Natural killer cell treated with Interleukin-12 subunit alpha and Interleukin-12 subunit beta and Interleukin-15 and Interleukin-18, amount 100 ng/mL, for 72 hours (primary cell): ENCODE measurements around the gene PKD1L1. TPM values are rescaled to one million over a fixed set of nuclear protein-coding genes. Genes with fewer than 3 reads are reported as not detected.

Experiments used
- ATAC-seq, 2 donors: fragments of 150-1000 bp; cut with Tn5 transposase in 1 of 2; sonication (Bioruptor Pico), chemical (Tn5 transposase) in 1 of 2; 2 replicates each; pipeline ENCODE4 v1.10.0; 2021
- DNase-seq: peaks from one replicate; pipeline ENCODE4 v3.0.0; 2022; ENCODE audit warnings: low spot score
- H3K27ac Mint-ChIP-seq, 2 donors: 1 replicate in 1 of 2; 2 replicates in 1 of 2; pipeline ENCODE4 v1.8.0; 2022; ENCODE audit warnings: mixed read lengths in 2 of 2, mild to moderate bottlenecking in 1 of 2, moderate library complexity in 1 of 2
- H3K27me3 Mint-ChIP-seq, 2 donors: 1 replicate in 1 of 2; 2 replicates in 1 of 2; pipeline ENCODE4 v1.8.0; 2022; ENCODE audit warnings: mixed read lengths in 2 of 2
- H3K36me3 Mint-ChIP-seq: one replicate; pipeline ENCODE4 v1.8.0; 2022; ENCODE audit warnings: mixed read lengths
- H3K4me1 Mint-ChIP-seq, 2 donors: 1 replicate in 1 of 2; 2 replicates in 1 of 2; pipeline ENCODE4 v1.8.0; 2022; ENCODE audit warnings: low read depth in 2 of 2, mixed read lengths in 2 of 2, mild to moderate bottlenecking in 1 of 2
- H3K4me3 Mint-ChIP-seq: one replicate; pipeline ENCODE4 v1.8.0; 2022; ENCODE audit warnings: mixed read lengths
- H3K9me3 Mint-ChIP-seq: 2 replicates; pipeline ENCODE4 v1.8.0; 2022; ENCODE audit warnings: mixed read lengths
- total RNA-seq, 2 donors: library from RNA; stranded (reverse); gene quantifications; one replicate each; pipeline ENCODE4 v1.2.3, GENCODE V29; 2022

Gene PKD1L1
- total RNA-seq, 2 donors from 2014 or later = 0.28 to 0.31 TPM

DNA sequence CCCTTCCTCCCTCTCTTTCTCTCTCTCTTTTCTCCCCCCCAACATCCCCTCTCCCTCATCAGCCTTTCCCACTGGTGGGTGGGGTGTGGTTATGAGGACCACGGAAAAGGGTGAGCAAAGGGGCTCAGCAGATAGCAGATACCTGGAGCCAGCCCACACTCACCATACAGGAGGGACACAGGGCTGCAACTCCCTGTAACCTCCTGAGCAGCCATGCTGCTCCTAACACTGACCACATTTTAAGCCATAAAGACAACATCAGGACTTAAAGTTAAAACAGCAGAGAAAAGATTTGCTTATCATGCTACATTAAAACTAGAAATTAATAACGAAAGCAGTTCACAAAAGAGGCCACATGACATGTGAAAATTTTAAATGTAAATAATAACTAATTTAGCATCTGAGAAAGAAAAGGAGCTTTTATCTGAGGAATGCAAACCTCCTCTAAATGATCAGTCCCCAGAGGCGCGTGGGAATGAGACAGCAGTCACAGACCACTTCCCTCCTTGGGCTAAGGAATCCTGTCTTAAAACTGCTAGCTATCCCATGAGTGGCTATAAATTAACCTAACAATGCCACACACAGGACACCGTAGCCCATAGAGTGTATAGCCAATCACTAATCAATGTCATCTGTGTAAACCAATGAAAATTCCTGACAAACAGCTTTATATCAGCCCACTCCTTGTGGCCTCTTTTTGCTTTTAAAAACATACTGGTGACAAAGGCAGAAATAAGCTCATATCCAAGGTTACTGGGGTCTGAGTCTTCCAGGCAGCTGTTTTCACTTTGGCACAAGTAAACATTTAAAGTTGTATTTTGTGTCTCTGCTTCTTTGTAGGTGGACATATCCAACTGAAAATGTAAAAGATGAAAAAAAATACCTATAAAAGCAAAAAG lies 33.3 kb downstream of the PKD1L1 start:
- no peak overlapping the region for H3K4me3 Mint-ChIP-seq
- H3K27me3 Mint-ChIP-seq = peaks cover 17 to 43% of the 10 kb centered on the region in 2 donors
- H3K36me3 Mint-ChIP-seq = no peaks in the 10 kb centered on the region
- no peaks in the 10 kb centered on the region for H3K4me1 Mint-ChIP-seq
- H3K9me3 Mint-ChIP-seq = no peaks in the 10 kb centered on the region
- ATAC-seq (no peak), DNase-seq (no peak)
- H3K27ac Mint-ChIP-seq = no peak overlapping the region

DNA sequence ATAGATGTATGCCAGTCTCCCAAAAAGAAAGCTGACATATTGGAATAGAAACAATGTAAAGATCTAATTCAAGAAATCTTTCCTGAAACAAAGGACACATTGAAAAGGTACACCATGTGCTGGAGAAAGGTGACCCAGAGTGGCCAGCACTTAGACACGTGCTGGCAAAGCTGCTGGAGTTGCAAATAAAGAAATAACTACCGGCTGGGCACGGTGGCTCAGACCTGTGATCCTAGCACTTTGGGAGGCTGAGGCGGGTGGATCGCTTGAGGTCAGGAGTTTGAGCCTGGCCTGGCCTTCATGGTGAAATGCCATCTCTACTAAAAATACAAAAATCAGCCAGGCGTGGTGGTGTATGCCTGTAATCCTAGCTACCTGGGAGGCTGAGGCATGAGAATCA lies 35.9 kb downstream of the PKD1L1 start:
- no peak overlapping the region for H3K27ac Mint-ChIP-seq
- H3K9me3 Mint-ChIP-seq = no peaks in the 10 kb centered on the region
- H3K27me3 Mint-ChIP-seq = peaks cover 11 to 28% of the 10 kb centered on the region in 2 donors
- no peaks in the 10 kb centered on the region for H3K36me3 Mint-ChIP-seq
- DNase-seq (no peak), ATAC-seq (no peak)
- no peak overlapping the region for H3K4me3 Mint-ChIP-seq
- no peaks in the 10 kb centered on the region for H3K4me1 Mint-ChIP-seq

DNA sequence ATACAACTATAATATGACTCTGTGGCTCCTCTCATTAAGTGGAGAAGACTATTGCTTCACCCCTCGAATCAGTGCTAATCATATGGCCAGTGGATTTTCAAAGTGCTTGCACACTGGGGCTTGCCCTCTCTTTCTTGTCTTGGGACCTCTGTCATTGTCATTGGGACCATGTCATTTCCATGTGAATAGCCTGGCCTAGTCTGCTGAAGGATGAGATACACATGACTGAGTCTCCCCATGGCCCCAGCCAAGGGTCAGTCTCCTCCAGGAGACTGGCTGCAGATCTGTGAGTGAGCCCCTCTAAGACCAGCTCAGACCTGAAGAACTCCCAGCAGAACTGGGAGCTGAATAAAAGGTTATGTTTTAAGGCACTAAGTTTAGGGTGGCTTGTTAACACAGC lies 39.5 kb downstream of the PKD1L1 start:
- H3K9me3 Mint-ChIP-seq = no peaks in the 10 kb centered on the region
- no peaks in the 10 kb centered on the region for H3K36me3 Mint-ChIP-seq
- no peak overlapping the region for H3K27ac Mint-ChIP-seq
- no peak for ATAC-seq
- peaks cover 4 to 13% of the 10 kb centered on the region in 2 donors for H3K27me3 Mint-ChIP-seq
- no peak for DNase-seq
- H3K4me3 Mint-ChIP-seq = no peak overlapping the region
- H3K4me1 Mint-ChIP-seq = no peaks in the 10 kb centered on the region

DNA sequence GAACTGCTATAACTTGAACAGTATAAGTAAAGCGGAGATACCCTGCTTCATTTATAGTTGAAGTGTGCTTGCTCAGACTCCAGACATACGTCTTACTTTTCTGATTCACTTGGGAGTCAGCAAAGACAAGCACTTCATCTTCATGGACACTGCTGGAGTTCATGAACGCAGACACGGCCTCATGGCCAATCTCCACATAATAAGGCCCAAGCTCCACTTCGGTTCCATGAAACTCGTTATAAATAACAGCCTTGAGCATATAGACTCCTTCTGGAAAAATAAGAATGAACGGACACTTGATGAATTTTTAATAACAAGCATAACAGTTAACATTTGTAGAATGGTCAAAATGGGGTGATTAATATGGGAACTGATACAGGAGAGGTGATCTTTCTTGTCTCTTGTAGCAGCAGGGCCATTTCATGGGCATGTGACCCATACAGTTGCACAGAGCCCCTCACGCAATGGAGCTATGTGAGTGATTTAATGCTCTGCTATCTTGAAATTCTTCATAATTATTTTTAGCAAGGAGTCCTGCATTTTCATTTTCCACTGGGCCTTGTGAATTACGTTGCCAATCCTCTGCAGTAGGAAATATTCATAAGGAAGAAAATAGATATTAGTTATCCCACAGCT lies 40.2 kb downstream of the PKD1L1 start:
- H3K27ac Mint-ChIP-seq = no peak overlapping the region
- no peaks in the 10 kb centered on the region for H3K4me1 Mint-ChIP-seq
- DNase-seq = no peak
- no peaks in the 10 kb centered on the region for H3K9me3 Mint-ChIP-seq
- peaks cover 3 to 10% of the 10 kb centered on the region in 2 donors for H3K27me3 Mint-ChIP-seq
- no peak overlapping the region for H3K4me3 Mint-ChIP-seq
- H3K36me3 Mint-ChIP-seq = no peaks in the 10 kb centered on the region
- ATAC-seq = no peak

DNA sequence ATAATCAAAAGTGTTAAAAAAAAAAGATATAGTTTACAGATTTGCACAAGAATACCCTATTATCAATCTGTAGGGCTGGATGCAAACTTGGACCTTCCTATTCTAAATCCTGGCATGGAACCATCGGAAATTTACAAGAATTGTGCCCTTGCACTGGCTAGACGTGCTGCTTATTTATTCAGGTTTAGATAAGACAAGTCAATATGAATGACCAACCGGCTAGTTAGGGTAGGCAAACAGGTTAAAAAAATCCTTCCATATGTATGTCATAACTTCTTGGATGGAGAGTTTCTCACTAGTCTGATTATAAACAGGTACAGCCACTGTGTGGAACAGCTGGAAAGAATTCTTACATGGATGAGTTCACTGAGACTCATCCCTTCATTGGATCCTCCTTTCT lies 41.4 kb downstream of the PKD1L1 start:
- H3K4me3 Mint-ChIP-seq = no peak overlapping the region
- no peaks in the 10 kb centered on the region for H3K36me3 Mint-ChIP-seq
- ATAC-seq (no peak), DNase-seq (no peak)
- H3K9me3 Mint-ChIP-seq = no peaks in the 10 kb centered on the region
- no peak overlapping the region for H3K27ac Mint-ChIP-seq
- H3K4me1 Mint-ChIP-seq = no peaks in the 10 kb centered on the region
- H3K27me3 Mint-ChIP-seq = peaks cover under 1 to 6% of the 10 kb centered on the region in 2 donors

DNA sequence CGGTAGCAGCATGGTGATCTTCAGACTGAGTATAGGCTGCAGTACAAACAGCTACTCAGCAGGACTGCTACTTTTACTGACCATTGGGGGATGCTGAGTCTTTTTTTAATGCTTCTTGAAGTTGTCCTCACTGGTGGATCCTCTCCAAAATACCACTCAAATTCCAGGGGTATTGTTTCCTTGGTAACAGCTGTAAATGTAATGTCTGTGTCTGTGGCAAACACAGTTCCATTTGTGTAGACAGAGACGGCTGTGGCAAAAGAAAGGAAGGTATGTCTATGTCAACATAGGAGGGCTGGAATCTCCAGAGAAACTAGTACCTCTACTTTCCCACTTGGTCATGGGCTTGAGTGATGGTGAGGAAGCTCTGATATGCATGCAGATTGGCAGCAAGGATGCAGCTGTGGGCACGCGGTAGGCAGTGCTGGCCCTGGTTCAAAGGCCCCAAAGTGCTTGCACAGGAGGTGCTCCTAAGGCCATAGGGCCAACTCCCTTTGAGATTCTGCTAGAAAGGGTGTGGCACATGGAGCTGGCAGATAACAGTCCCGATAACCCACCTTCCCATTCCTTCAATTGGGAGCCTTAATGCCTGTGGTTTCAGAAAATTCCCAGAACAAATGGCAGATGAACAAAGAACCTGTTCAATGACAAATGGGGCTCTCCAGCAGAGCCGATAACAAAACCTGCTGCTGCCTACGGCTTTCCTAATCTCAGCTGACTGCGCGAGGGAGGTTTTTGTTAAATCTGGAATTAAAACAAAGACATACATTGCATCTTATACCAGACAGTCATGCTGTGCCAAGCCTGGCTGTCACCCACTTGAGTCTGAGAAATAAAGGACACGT lies 43.0 kb downstream of the PKD1L1 start:
- no peaks in the 10 kb centered on the region for H3K9me3 Mint-ChIP-seq
- no peak for ATAC-seq

DNA sequence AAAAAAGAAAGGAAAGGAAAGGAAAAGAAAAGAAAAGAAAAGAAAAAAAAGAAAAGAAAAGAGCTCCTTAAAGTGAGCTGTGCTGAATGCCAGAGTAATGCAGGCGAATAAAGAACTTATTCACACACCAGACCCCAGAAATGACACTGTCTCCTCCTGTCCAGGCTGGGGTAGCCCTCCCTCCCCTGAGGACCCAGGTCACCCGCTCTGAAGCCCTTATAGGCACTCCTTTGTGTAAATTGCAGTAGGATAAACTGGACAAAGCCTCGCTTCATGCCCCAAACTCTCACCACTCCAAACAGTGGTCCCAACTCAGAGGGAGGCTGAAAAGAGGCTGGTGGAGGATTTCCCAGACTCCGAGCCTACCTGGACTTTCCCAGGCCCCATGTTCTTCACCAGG lies 46.3 kb downstream of the PKD1L1 start:
- Mint-ChIP-seq H3K4me3 (no peak overlapping the region), H3K27ac (no peak overlapping the region), H3K9me3 (no peaks in the 10 kb centered on the region), H3K27me3 (peaks cover 2 to 7% of the 10 kb centered on the region in 2 donors), H3K4me1 (no peaks in the 10 kb centered on the region), H3K36me3 (no peaks in the 10 kb centered on the region)
- no peak for DNase-seq
- ATAC-seq = no peak

More for the DNA sequence above, 43.0 kb downstream of the PKD1L1 start:
- Mint-ChIP-seq H3K4me1 (no peaks in the 10 kb centered on the region), H3K4me3 (no peak overlapping the region), H3K27me3 (no peaks in the 10 kb centered on the region), H3K36me3 (no peaks in the 10 kb centered on the region), H3K27ac (no peak overlapping the region)
- DNase-seq = no peak

GRCh38 chr7:47901542-47901941 lies 46.7 kb downstream of the PKD1L1 start:
- DNase-seq = no peak
- Mint-ChIP-seq H3K36me3 (no peaks in the 10 kb centered on the region), H3K27ac (no peak overlapping the region), H3K27me3 (peaks cover 6 to 10% of the 10 kb centered on the region in 2 donors), H3K4me3 (no peak overlapping the region), H3K9me3 (no peaks in the 10 kb centered on the region), H3K4me1 (no peaks in the 10 kb centered on the region)
- no peak for ATAC-seq

DNA sequence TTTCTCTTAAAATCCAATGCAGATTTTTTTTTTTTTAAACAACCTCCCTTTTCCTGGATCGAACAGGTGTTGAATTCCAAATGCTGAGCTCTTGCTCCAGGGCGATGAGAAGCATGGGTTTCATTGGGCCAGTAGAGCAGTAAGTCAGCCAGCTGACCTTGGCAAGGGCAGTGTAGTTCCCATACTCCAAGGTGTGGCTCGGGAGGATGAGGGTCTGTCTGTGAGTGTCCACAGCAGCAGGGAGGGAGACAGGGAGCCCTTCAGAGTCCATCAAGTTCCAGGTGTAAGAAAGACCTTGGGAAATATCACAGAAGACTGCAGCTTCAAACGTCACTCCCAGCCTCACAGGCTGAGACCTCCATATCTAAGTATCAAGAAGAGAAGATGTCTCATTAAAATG lies 50.4 kb downstream of the PKD1L1 start:
- Mint-ChIP-seq H3K4me1 (no peaks in the 10 kb centered on the region), H3K4me3 (no peak overlapping the region), H3K27ac (no peak overlapping the region), H3K9me3 (no peaks in the 10 kb centered on the region), H3K27me3 (peaks cover 7 to 10% of the 10 kb centered on the region in 2 donors), H3K36me3 (no peaks in the 10 kb centered on the region)
- DNase-seq (no peak), ATAC-seq (no peak)

DNA sequence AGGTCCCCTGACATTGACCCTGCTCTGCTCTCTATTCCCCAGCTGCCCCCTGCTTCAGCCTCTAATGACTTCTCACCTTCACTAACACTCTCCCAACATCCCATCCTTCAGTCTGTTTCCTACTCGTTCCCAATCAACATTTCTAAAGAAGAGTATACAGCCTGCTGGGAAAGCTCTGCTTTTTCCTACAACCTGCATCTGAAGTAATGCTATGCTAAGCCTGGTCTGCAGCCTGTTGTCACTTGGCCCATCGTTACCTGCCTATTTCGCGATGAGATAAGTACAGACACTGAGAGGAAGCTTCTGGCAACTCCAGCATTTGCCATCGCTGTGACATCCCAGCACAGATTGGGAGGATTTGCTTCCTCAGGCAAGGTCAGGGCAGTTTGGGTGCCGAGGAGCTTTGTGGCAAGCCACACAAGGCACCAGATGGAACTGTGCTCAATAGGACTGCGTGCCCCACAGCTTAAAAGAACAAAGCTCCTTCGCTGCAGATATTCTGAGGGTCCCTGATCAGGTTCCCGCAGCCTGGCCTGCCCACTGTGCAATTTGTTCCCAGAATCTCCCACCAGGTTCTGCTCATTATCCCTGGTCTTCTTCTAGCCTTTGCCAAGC lies 51.4 kb downstream of the PKD1L1 start:
- no peaks in the 10 kb centered on the region for H3K9me3 Mint-ChIP-seq
- ATAC-seq = no peak
- no peak for DNase-seq

GRCh38 chr7:47895026-47895425 lies 53.2 kb downstream of the PKD1L1 start:
- H3K36me3 Mint-ChIP-seq = no peaks in the 10 kb centered on the region
- DNase-seq = no peak
- H3K9me3 Mint-ChIP-seq = no peaks in the 10 kb centered on the region
- no peak overlapping the region for H3K4me3 Mint-ChIP-seq
- no peak for ATAC-seq
- no peaks in the 10 kb centered on the region for H3K4me1 Mint-ChIP-seq
- no peak overlapping the region for H3K27ac Mint-ChIP-seq
- peaks cover 10% of the 10 kb centered on the region in 2 donors for H3K27me3 Mint-ChIP-seq

More for the DNA sequence above, 51.4 kb downstream of the PKD1L1 start:
- Mint-ChIP-seq H3K27ac (no peak overlapping the region), H3K36me3 (no peaks in the 10 kb centered on the region), H3K27me3 (peaks cover 9 to 10% of the 10 kb centered on the region in 2 donors), H3K4me3 (no peak overlapping the region), H3K4me1 (no peaks in the 10 kb centered on the region)

- Mint-ChIP-seq H3K9me3 (no peaks in the 10 kb centered on the region), H3K36me3 (no peaks in the 10 kb centered on the region), H3K27ac (no peak overlapping the region), H3K4me3 (no peak overlapping the region), H3K4me1 (no peaks in the 10 kb centered on the region), H3K27me3 (peaks cover 10% of the 10 kb centered on the region in 2 donors)
- no peak for ATAC-seq
- DNase-seq = no peak
Observed at GRCh38 chr7:47893721-47894365, 54.4 kb downstream of the PKD1L1 start.

GRCh38 chr7:47893238-47893637 lies 55.0 kb downstream of the PKD1L1 start:
- H3K36me3 Mint-ChIP-seq = no peaks in the 10 kb centered on the region
- H3K27me3 Mint-ChIP-seq = peaks cover 10% of the 10 kb centered on the region in 2 donors
- ATAC-seq (no peak), DNase-seq (no peak)
- H3K9me3 Mint-ChIP-seq = no peaks in the 10 kb centered on the region
- no peak overlapping the region for H3K4me3 Mint-ChIP-seq
- no peaks in the 10 kb centered on the region for H3K4me1 Mint-ChIP-seq
- no peak overlapping the region for H3K27ac Mint-ChIP-seq
